HepG2 (cell line): Measurements from ENCODE around the gene CHAF1A. TPM values are rescaled to one million over a fixed set of nuclear protein-coding genes. Genes with fewer than 3 reads are reported as not detected.

Experiments
- ATAC-seq: fragments of 200-7000 bp; cut with Tn5 transposase; 3 replicates; pipeline ENCODE4 v1.9.1; 2020; ENCODE audit warnings: mild to moderate bottlenecking, moderate library complexity
- BruUV-seq: library from RNA; stranded (reverse); fragments of 400-500 nt; replicated peaks from 2 replicates; lab custom pipeline; 2021; lab: Mats Ljungman, UMichigan
- CTCF ChIA-PET: fragments of 300-600 bp; formaldehyde crosslinking; extraction: SDS; loops from one replicate; lab custom pipeline; 2021; ENCODE audit warnings: low total read pairs, inconsistent platforms, low intra/inter-chr PET ratio; lab: Yijun Ruan, JAX
- POLR2A ChIA-PET: fragments of 350-600 bp; sonication (Branson Sonifier 250); formaldehyde crosslinking; loops from one replicate; lab custom pipeline; 2020; ENCODE audit warnings: antibody characterized with exemption, inconsistent platforms; lab: Yijun Ruan, JAX
- DNase-seq: peaks from one replicate; pipeline ENCODE4 v3.0.0-alpha.2; 2015; ENCODE audit warnings: low spot score
- FAIRE-seq: peaks from 3 replicates; lab custom pipeline; 2011; peaks lifted over from hg19 to GRCh38; lab: Jason Lieb, UNC
- H2AFZ ChIP-seq: one replicate; pipeline ENCODE4 v1.6.1; 2011; ENCODE audit warnings: low read length, inconsistent platforms
- H3K27ac ChIP-seq: fragments of 300-600 bp; 3 replicates; pipeline ENCODE4 v1.8.0; 2011; ENCODE audit warnings: mixed run types, mild to moderate bottlenecking, mixed read lengths, low read length, inconsistent platforms; ENCODE audit not compliant: insufficient read depth; ENCODE audit errors: extremely low read length
- H3K27me3 ChIP-seq, 2 experiments: fragments of 200-600 bp in 1 of 2; 2 replicates in 1 of 2; 3 replicates in 1 of 2; pipeline versions ENCODE4 v1.6.0 to v1.8.0; 2011; ENCODE audit warnings: low read length in 2 of 2, mild to moderate bottlenecking in 2 of 2, moderate library complexity in 2 of 2, inconsistent platforms in 1 of 2; ENCODE audit not compliant: insufficient read depth in 2 of 2, control insufficient read depth in 1 of 2
- H3K36me3 ChIP-seq, 2 experiments: fragments of 200-600 bp in 1 of 2; replicated peaks in 1 of 2; 2 replicates in 1 of 2; 3 replicates in 1 of 2; pipeline versions ENCODE4 v1.5.1 to v1.8.0; 2011; ENCODE audit warnings: low read length in 2 of 2, inconsistent platforms in 1 of 2; ENCODE audit not compliant: insufficient read depth in 2 of 2, control insufficient read depth in 1 of 2
- H3K4me1 ChIP-seq: 2 replicates; pipeline ENCODE4 v1.5.1; 2012; ENCODE audit warnings: low read length, inconsistent platforms; ENCODE audit not compliant: insufficient read depth
- H3K4me2 ChIP-seq: 2 replicates; pipeline ENCODE4 v1.6.0; 2011; ENCODE audit warnings: low read depth, low read length, inconsistent platforms
- H3K4me3 ChIP-seq, 3 experiments: fragments of 200-600 bp in 1 of 3; sonication (generic), shearing (Covaris generic) in 1 of 3; replicated peaks in 1 of 3; 2 replicates each; pipeline ENCODE4 v1.5.1; 2011 to 2016; ENCODE audit warnings: low read length in 3 of 3, inconsistent platforms in 2 of 3, low read depth in 2 of 3, mild to moderate bottlenecking in 2 of 3, control low read depth in 1 of 3, mixed read lengths in 1 of 3; ENCODE audit not compliant: insufficient read depth in 1 of 3
- H3K79me2 ChIP-seq: one replicate; pipeline ENCODE4 v1.6.1; 2011; ENCODE audit warnings: low read length, inconsistent platforms; ENCODE audit not compliant: insufficient read depth
- H3K9ac ChIP-seq: 2 replicates; pipeline ENCODE4 v1.6.0; 2011; ENCODE audit warnings: mild to moderate bottlenecking, low read depth, low read length, inconsistent platforms; ENCODE audit not compliant: insufficient read depth
- H3K9me3 ChIP-seq: 2 replicates; pipeline ENCODE4 v1.5.1; 2012; ENCODE audit warnings: mild to moderate bottlenecking, low read length
- H4K20me1 ChIP-seq: 2 replicates; pipeline ENCODE4 v1.6.0; 2011; ENCODE audit warnings: inconsistent platforms, mild to moderate bottlenecking, low read length, moderate library complexity; ENCODE audit not compliant: insufficient read depth
- BORCS8-MEF2B ChIP-seq: sonication (generic); formaldehyde crosslinking; IDR thresholded peaks from 2 replicates; pipeline ENCODE4 v1.8.0; 2022; ENCODE audit warnings: mild to moderate bottlenecking, missing genetic modification reagents
- CCAR2 ChIP-seq: fragments of 200-400 bp; formaldehyde crosslinking; optimal IDR thresholded peaks from 2 replicates; pipeline ENCODE3; 2018; ENCODE audit warnings: low read depth, mild to moderate bottlenecking, low read length, moderate library complexity
- CEBPZ ChIP-seq: IDR thresholded peaks from 2 replicates; pipeline ENCODE4 v1.6.1; 2012; ENCODE audit warnings: low read length, improper control_type of control experiment
- DR1 ChIP-seq: sonication (generic); formaldehyde crosslinking; IDR thresholded peaks from 2 replicates; pipeline ENCODE4 v1.8.0; 2021; ENCODE audit warnings: mild to moderate bottlenecking, missing genetic modification reagents, inconsistent platforms
- ESRRA ChIP-seq: sonication (generic); formaldehyde crosslinking; IDR thresholded peaks from 2 replicates; pipeline ENCODE4 v1.5.1; 2020; ENCODE audit warnings: mild to moderate bottlenecking, low read depth, missing genetic modification reagents
- FOXC1 ChIP-seq: sonication (generic); formaldehyde crosslinking; IDR thresholded peaks from 2 replicates; pipeline ENCODE4 v1.8.0; 2022; ENCODE audit warnings: mild to moderate bottlenecking, missing genetic modification reagents, borderline replicate concordance
- IKZF4 ChIP-seq: sonication (generic); formaldehyde crosslinking; IDR thresholded peaks from 2 replicates; pipeline ENCODE4 v1.5.1; 2020; ENCODE audit warnings: borderline replicate concordance, mild to moderate bottlenecking, low read depth, missing genetic modification reagents; ENCODE audit errors: not compliant biosample characterization
- KDM4B ChIP-seq: sonication (generic); formaldehyde crosslinking; IDR thresholded peaks from 2 replicates; pipeline ENCODE4 v1.4.0; 2020; ENCODE audit warnings: missing genetic modification reagents
- NR2F2 ChIP-seq: IDR thresholded peaks from 2 replicates; pipeline ENCODE4 v1.6.1; 2012; ENCODE audit warnings: low read depth, inconsistent platforms, borderline replicate concordance
- POLR2G ChIP-seq: fragments of 200-400 bp; formaldehyde crosslinking; IDR thresholded peaks from 2 replicates; pipeline ENCODE4 v1.6.1; 2018; ENCODE audit warnings: mild to moderate bottlenecking, low read depth, low read length, moderate library complexity
- TMF1 ChIP-seq: sonication (generic); formaldehyde crosslinking; IDR thresholded peaks from 2 replicates; pipeline ENCODE4 v1.8.1; 2022; ENCODE audit warnings: low read depth, missing genetic modification reagents
- ZNF264 ChIP-seq: sonication (generic); formaldehyde crosslinking; IDR thresholded peaks from 2 replicates; pipeline ENCODE4 v1.4.0; 2020; ENCODE audit warnings: missing genetic modification reagents
- ZNF354B ChIP-seq: sonication (generic); formaldehyde crosslinking; IDR thresholded peaks from 2 replicates; pipeline ENCODE4 v1.8.0; 2022; ENCODE audit warnings: mild to moderate bottlenecking, missing genetic modification reagents
- ZNF619 ChIP-seq: sonication (generic); formaldehyde crosslinking; IDR thresholded peaks from 2 replicates; pipeline ENCODE4 v1.4.0; 2020; ENCODE audit warnings: mild to moderate bottlenecking, missing genetic modification reagents
- ZNF709 ChIP-seq: sonication (generic); formaldehyde crosslinking; IDR thresholded peaks from 2 replicates; pipeline ENCODE4 v1.5.0; 2020; ENCODE audit warnings: mild to moderate bottlenecking, missing genetic modification reagents
- ZSCAN29 ChIP-seq: sonication (generic); formaldehyde crosslinking; conservative IDR thresholded peaks from 2 replicates; pipeline ENCODE4 v1.4.0; 2020; ENCODE audit warnings: mild to moderate bottlenecking, missing genetic modification reagents
- WGBS: methylation state at CpG from one replicate; pipeline ENCODE4 v1.1.6; 2017; ENCODE audit warnings: low lambda C conversion rate; 5-methylcytosine and 5-hydroxymethylcytosine counted together
- in situ Hi-C: cut with HindIII; loops from 2 replicates; pipeline ENCODE4 v1.10.0; 2017; ENCODE audit warnings: low pct_unique_long_range_greater_than_20kb; ENCODE audit not compliant: extremely low pct_ligation_motif_present
- intact Hi-C: fragments of 100-400 bp; cut with micrococcal nuclease; formaldehyde crosslinking; loops from one replicate; pipeline ENCODE4 v1.10.0; 2022; ENCODE audit not compliant: unreplicated experiment
- polyA plus RNA-seq, 8 experiments: library from polyadenylated mRNA; depleted of rRNA in 3 of 8; stranded (reverse) in 7 of 8; unstranded in 1 of 8; fragments of >200 nt; fragmentation: Illumina TruSeq in 4 of 8; extraction: Trizol in 4 of 8; gene quantifications; 2 replicates each; pipeline versions ENCODE4 v1.2.1 to v1.2.3, GENCODE V29; 2011 to 2016; ENCODE audit warnings: low read depth in 4 of 8, missing spikeins in 1 of 8, mixed read lengths in 1 of 8; ENCODE audit not compliant: insufficient read depth in 1 of 8
- total RNA-seq, 5 experiments: library from RNA; depleted of rRNA; stranded (reverse); fragments of >200 nt; fragmentation: Illumina TruSeq; extraction: Trizol; gene quantifications; 2 replicates each; pipeline ENCODE4 v1.2.3, GENCODE V29; 2016; ENCODE audit warnings: low read depth in 1 of 5
- TF ChIP-seq, protein P1 (sequence below): sonication (generic); formaldehyde crosslinking; IDR thresholded peaks from 2 replicates; pipeline ENCODE4 v1.4.0; 2020; ENCODE audit warnings: missing genetic modification reagents, borderline replicate concordance
- TF ChIP-seq, protein P2 (sequence below): sonication (generic); formaldehyde crosslinking; IDR thresholded peaks from 2 replicates; pipeline ENCODE4 v1.4.0; 2020; ENCODE audit warnings: missing genetic modification reagents

Gene CHAF1A
- total and polyA plus RNA-seq, 2 of the 13 experiments (the other 11 are each of a cell fraction or from before 2014, with no cell fraction given) = 11.0 to 34.8 TPM

DNA sequence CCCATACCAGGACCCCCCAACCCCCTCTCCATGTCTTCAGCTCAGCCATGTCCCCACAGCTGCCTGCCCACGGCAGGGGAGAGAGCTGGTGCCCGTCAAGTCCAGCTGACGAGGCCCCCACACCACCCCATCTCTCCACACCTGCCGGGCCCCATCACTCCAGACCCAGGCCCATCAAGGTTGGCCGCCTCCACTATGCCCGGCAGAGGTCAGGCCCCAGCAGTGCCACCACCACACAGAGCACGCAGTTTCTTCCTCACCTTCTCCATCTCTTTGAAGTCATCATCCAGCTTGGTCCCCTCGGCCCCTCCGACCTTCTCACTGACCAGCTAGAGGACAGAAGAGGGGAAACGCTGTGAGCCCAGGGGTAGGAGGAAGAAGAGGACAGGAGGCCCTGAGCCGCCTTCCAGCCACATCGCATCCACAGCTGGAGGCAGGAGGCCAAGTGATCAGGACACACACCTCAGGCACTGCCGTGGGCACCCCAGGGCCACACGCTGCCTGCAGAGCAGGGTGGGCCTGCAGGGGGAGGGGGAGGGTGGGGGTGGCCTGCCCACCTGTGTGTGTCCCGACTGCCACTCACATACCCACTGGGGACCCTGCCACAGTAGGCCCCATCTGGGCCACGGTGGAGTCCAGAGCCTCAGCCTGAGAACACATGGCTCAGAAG is 35.6 kb upstream of the CHAF1A start:
- intact Hi-C loops (no loop called here), in situ Hi-C loops (no loop called here)
- Histone ChIP-seq H3K27me3 (no peaks in the 10 kb centered on the region), H3K4me2 (no peak overlapping the region), H4K20me1 (no peaks in the 10 kb centered on the region), H3K4me3 (no peak overlapping the region), H3K79me2 (peaks cover 14% of the 10 kb centered on the region), H3K9me3 (no peaks in the 10 kb centered on the region), H3K36me3 (peaks cover 29 to 58% of the 10 kb centered on the region in 2 experiments; a peak in 4 of 5 replicates), H2AFZ (no peak overlapping the region), H3K4me1 (no peaks in the 10 kb centered on the region), H3K9ac (no peak overlapping the region), H3K27ac (no peak overlapping the region)
- TF ChIP-seq FOXC1 (CRISPR knock-in tag) = no peak
- TF ChIP-seq IKZF4 (CRISPR knock-in tag) = no peak
- no peak for TF ChIP-seq ZNF264
- TF ChIP-seq ZSCAN29 (CRISPR knock-in tag) = no peak
- TF ChIP-seq, protein P1, sequence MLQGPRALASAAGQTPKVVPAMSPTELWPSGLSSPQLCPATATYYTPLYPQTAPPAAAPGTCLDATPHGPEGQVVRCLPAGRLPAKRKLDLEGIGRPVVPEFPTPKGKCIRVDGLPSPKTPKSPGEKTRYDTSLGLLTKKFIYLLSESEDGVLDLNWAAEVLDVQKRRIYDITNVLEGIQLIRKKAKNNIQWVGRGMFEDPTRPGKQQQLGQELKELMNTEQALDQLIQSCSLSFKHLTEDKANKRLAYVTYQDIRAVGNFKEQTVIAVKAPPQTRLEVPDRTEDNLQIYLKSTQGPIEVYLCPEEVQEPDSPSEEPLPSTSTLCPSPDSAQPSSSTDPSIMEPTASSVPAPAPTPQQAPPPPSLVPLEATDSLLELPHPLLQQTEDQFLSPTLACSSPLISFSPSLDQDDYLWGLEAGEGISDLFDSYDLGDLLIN (CRISPR knock-in tag) = no peak
- TF ChIP-seq, protein P2, sequence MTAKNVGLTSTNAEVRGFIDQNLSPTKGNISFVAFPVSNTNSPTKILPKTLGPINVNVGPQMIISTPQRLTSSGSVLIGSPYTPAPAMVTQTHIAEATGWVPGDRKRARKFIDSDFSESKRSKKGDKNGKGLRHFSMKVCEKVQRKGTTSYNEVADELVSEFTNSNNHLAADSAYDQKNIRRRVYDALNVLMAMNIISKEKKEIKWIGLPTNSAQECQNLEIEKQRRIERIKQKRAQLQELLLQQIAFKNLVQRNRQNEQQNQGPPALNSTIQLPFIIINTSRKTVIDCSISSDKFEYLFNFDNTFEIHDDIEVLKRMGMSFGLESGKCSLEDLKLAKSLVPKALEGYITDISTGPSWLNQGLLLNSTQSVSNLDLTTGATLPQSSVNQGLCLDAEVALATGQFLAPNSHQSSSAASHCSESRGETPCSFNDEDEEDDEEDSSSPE (CRISPR knock-in tag) = no peak
- no peak for TF ChIP-seq NR2F2
- TF ChIP-seq ZNF619 (CRISPR knock-in tag) = no peak
- no peak for TF ChIP-seq BORCS8-MEF2B (CRISPR knock-in tag)
- no peak for TF ChIP-seq CEBPZ
- TF ChIP-seq DR1 (CRISPR knock-in tag) = no peak
- no peak for TF ChIP-seq TMF1 (CRISPR knock-in tag)
- no peak for TF ChIP-seq CCAR2
- no peak for TF ChIP-seq ESRRA
- no peak for TF ChIP-seq ZNF354B (CRISPR knock-in tag)
- TF ChIP-seq POLR2G = no peak; the same call in 1 of the 2 replicates
- no peak for TF ChIP-seq ZNF709 (CRISPR knock-in tag)
- no peak for TF ChIP-seq KDM4B (CRISPR knock-in tag)
- WGBS = 98% methylated on average over 10 of the region's 16 CpGs
- POLR2A ChIA-PET = no interaction called here
- CTCF ChIA-PET = no interaction called here
- no TSS peak for BruUV-seq
- DNase-seq (no peak), ATAC-seq (no peak), FAIRE-seq (no peak)
